ENCODE data around the gene ACSF3.

GRCh38 chr16:89183975-89184676 lies 90.5 kb downstream of the ACSF3 start:
- TF ChIP-seq CTCF (IDR thresholded peaks at IDR 0.05; ENCODE audit: poor library complexity) (no peak), EZH2 (IDR thresholded peaks at IDR 0.05; ENCODE audit: borderline replicate concordance) (no peak), EZH2phosphoT487 (IDR thresholded peaks at IDR 0.05; ENCODE audit: low read depth, severe bottlenecking, unreplicated experiment) (no peak)

Data from hepatocyte (in vitro differentiated cells).